MCF 10A (cell line): ENCODE results near the gene FCMR. TPM values are rescaled to one million over a fixed set of nuclear protein-coding genes. Genes with fewer than 3 reads are reported as not detected.
"Not testable (repeated sequence)": the region's sequence is repeated elsewhere in the genome, so short reads cannot be mapped to it uniquely, and the experiment has no call there.

Source experiments
- BruUV-seq: library from RNA; stranded (reverse); fragments of 400-500 nt; replicated peaks from 2 replicates; lab custom pipeline; 2021; lab: Mats Ljungman, UMichigan
- CTCF ChIA-PET: fragments of 300-600 bp; sonication (Branson Sonifier 250); formaldehyde crosslinking; extraction: SDS; loops from one replicate; lab custom pipeline; 2021; ENCODE audit warnings: antibody characterized with exemption, inconsistent platforms; lab: Yijun Ruan, JAX
- POLR2A ChIA-PET: fragments of 300-600, 350-650 bp; sonication (Branson Sonifier 250); formaldehyde crosslinking; extraction: SDS; loops from one replicate; lab custom pipeline; 2020; ENCODE audit warnings: antibody characterized with exemption, inconsistent platforms; lab: Yijun Ruan, JAX
- DNase-seq: peaks from one replicate; pipeline ENCODE4 v3.0.0-alpha.2; 2018; ENCODE audit not compliant: unreplicated experiment
- H3K27ac Mint-ChIP-seq: one replicate; pipeline ENCODE4 v1.8.0; 2022; ENCODE audit warnings: mild to moderate bottlenecking, low read depth, mixed read lengths; ENCODE audit not compliant: unreplicated experiment
- H3K27me3 Mint-ChIP-seq: one replicate; pipeline ENCODE4 v1.8.0; 2022; ENCODE audit warnings: mixed read lengths; ENCODE audit not compliant: insufficient read depth, unreplicated experiment
- H3K36me3 Mint-ChIP-seq: one replicate; pipeline ENCODE4 v1.8.0; 2022; ENCODE audit warnings: mild to moderate bottlenecking, moderate library complexity, mixed read lengths; ENCODE audit not compliant: insufficient read depth, unreplicated experiment
- H3K4me1 Mint-ChIP-seq: one replicate; pipeline ENCODE4 v1.8.0; 2022; ENCODE audit warnings: mixed read lengths; ENCODE audit not compliant: insufficient read depth, unreplicated experiment
- H3K4me3 Mint-ChIP-seq: one replicate; pipeline ENCODE4 v1.8.0; 2022; ENCODE audit warnings: mild to moderate bottlenecking, moderate library complexity, mixed read lengths; ENCODE audit not compliant: unreplicated experiment
- H3K9me3 Mint-ChIP-seq: one replicate; pipeline ENCODE4 v1.8.0; 2022; ENCODE audit warnings: mixed read lengths; ENCODE audit not compliant: unreplicated experiment
- CTCF ChIP-seq: fragments of 200-600 bp; IDR thresholded peaks from one replicate; pipeline ENCODE4 v1.8.0; 2022; ENCODE audit warnings: antibody characterized with exemption, mild to moderate bottlenecking; ENCODE audit not compliant: unreplicated experiment
- intact Hi-C: fragments of 100-400 bp; cut with micrococcal nuclease; formaldehyde crosslinking; loops from 2 replicates; pipeline ENCODE4 v1.14.1; 2022
- total RNA-seq: library from RNA; stranded (reverse); gene quantifications from 2 replicates; pipeline ENCODE4 v1.2.3, GENCODE V29; 2022

The FCMR gene
- total RNA-seq, 1 experiment from 2014 or later: 10.1 TPM

GRCh38 chr1:206855859-206856258 lies 65.9 kb downstream of the FCMR start:
- DNase-seq: no peak
- no peaks in the 10 kb centered on the region for H3K36me3 Mint-ChIP-seq
- peaks cover 9% of the 10 kb centered on the region for H3K27me3 Mint-ChIP-seq
- H3K4me1 Mint-ChIP-seq: peaks cover 6% of the 10 kb centered on the region
- intact Hi-C loops: no loop called here
- H3K4me3 Mint-ChIP-seq: no peak overlapping the region
- TF ChIP-seq CTCF: no peak
- BruUV-seq: no TSS peak
- ChIA-PET CTCF (interaction anchor here (0.6 to 7.3 kb wide), 6 partner anchors 9 to 108 kb away, joined by 3 to 70 read pairs (median 4); partner anchors contain the start of gene IL20), POLR2A (interaction anchor here (0.6 to 0.8 kb wide), 3 partner anchors 21 to 244 kb away, joined by 3 read pairs; no protein-coding TSS in a partner anchor)
- H3K27ac Mint-ChIP-seq: no peak overlapping the region
- peaks cover 7% of the 10 kb centered on the region for H3K9me3 Mint-ChIP-seq

DNA sequence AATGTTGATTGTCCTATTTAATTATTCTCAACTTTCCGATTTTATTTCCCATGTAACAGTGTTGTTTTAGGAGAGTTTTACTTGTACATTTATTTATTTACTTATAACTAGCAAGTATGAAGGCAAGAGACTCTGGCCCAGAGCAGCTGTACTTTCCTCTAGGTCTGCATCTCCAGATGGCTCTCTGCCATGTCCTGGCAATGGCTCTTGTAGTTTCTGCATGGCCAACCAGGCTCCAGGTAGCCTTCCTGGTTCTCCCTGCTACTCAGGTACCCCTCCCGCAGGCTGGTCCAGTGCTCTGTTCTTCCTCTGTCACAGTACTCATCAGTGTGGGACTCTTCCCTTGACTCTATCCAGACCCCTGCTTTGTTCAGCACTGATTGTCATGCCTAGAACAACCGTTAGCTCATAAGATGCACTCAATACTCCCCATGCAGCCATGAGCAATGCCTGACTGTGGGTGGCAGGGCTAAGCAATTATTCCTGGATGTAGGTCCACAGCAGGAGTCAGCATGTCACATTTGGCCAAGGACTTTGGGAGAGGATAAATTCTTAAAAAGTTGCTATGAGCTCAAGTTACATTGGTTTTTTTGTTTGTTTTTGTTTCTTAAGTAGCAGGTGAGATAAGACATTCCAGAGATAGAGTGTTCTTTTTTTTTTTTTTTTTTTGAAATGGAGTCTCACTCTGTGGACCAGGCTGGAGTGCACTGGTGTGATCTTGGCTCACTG lies 67.2 kb downstream of the FCMR start:
- Mint-ChIP-seq H3K27me3 (peaks cover 14% of the 10 kb centered on the region), H3K4me3 (no peak overlapping the region), H3K36me3 (no peaks in the 10 kb centered on the region), H3K4me1 (peaks cover 6% of the 10 kb centered on the region), H3K27ac (no peak overlapping the region), H3K9me3 (peaks cover 7% of the 10 kb centered on the region)
- intact Hi-C loops: no loop called here
- BruUV-seq: no TSS peak
- CTCF ChIA-PET: interaction anchor here (0.6 to 2.8 kb wide), 9 partner anchors 10 to 121 kb away, joined by 3 to 8 read pairs (median 4); no protein-coding TSS in a partner anchor
- DNase-seq: no peak
- TF ChIP-seq CTCF: no peak
- POLR2A ChIA-PET: interaction anchor here (1.7 kb wide), 1 partner anchor 41 kb away, joined by 4 read pairs; no protein-coding TSS in a partner anchor

DNA sequence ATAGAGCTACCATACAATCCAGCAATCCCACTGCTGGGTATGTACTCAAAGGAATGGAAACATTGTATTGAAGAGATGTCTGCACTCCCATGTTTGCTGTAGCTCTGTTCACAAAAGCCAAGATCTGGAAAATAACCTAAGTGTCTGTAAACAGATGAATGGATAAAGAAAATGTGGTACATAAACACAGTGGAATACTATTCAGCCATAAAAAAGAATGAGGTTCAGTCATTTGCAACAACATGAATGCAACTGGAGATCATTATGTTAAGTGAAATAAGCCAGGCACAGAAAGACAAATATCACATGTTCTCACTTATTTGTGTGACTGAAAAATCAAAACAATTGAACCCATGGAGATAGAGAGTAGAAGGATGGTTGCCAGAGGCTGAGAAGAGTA lies 68.0 kb downstream of the FCMR start:
- intact Hi-C loops, H3K4me1 Mint-ChIP-seq, H3K27ac Mint-ChIP-seq, H3K4me3 Mint-ChIP-seq, H3K9me3 Mint-ChIP-seq, BruUV-seq, H3K36me3 Mint-ChIP-seq, DNase-seq: not testable (repeated sequence)
- H3K27me3 Mint-ChIP-seq: peaks cover 22% of the 10 kb centered on the region
- POLR2A ChIA-PET: interaction anchor here (1.7 kb wide), 1 partner anchor 42 kb away, joined by 4 read pairs; no protein-coding TSS in a partner anchor
- CTCF ChIA-PET: interaction anchor here (0.6 to 2.8 kb wide), 8 partner anchors 9 to 219 kb away, joined by 3 to 14 read pairs (median 3); partner anchors contain the start of gene IL20

Other genes with a start within 250 kb of the FCMR start
- 142 and 178 TPM in 2 replicates for gene MAPKAPK2, start 237.0 kb downstream of the FCMR start, total RNA-seq
- gene IL19, start 151.2 kb downstream of the FCMR start, total RNA-seq: not detected in 2 replicates
- gene IL10, start 149.4 kb downstream of the FCMR start, total RNA-seq: not detected in 2 replicates
- gene IL20, start 56.3 kb downstream of the FCMR start, total RNA-seq: not detected in 2 replicates
- 0.58 and 1.1 TPM in 2 replicates for gene IL24, start 24.5 kb downstream of the FCMR start, total RNA-seq
- not detected in 2 replicates for gene PIGR, start 24.5 kb upstream of the FCMR start, total RNA-seq
- not detected in 2 replicates for gene FCAMR, start 48.5 kb upstream of the FCMR start, total RNA-seq
- gene C1orf116, start 110.8 kb upstream of the FCMR start, total RNA-seq: 35.4 and 35.5 TPM in 2 replicates
- 19.2 and 24.2 TPM in 2 replicates for gene YOD1, start 129.3 kb upstream of the FCMR start, total RNA-seq
- 21.1 and 22.0 TPM in 2 replicates for gene PFKFB2, start 131.3 kb upstream of the FCMR start, total RNA-seq
- not detected in 2 replicates for gene C4BPB, start 166.9 kb upstream of the FCMR start, total RNA-seq
- not detected in 2 replicates for gene C4BPA, start 182.3 kb upstream of the FCMR start, total RNA-seq